T-cell (primary cell): ENCODE results near the gene PROSER2. TPM values are rescaled to one million over a fixed set of nuclear protein-coding genes. Genes with fewer than 3 reads are reported as not detected.

Source experiments
- ATAC-seq, 4 experiments: fragments of 200-7000 bp in 3 of 4; fragments of 150-1000 bp in 1 of 4; cut with Tn5 transposase; replicated peaks in 1 of 4; 1 replicate in 3 of 4; 2 replicates in 1 of 4; pipeline ENCODE4 v1.10.0; 2021; ENCODE audit warnings: moderate library complexity in 3 of 4, mild to moderate bottlenecking in 2 of 4, moderate number of reproducible peaks in 1 of 4
- CTCF ChIA-PET, 2 donors: fragments of 300-600 bp; sonication (Branson Sonifier 250); formaldehyde crosslinking; loops; one replicate each; lab custom pipeline; 2022; ENCODE audit warnings: antibody characterized with exemption in 2 of 2; lab: Charles Lee
- POLR2A ChIA-PET, 2 donors: fragments of 300-600 bp; sonication (Branson Sonifier 250); formaldehyde crosslinking; loops; one replicate each; lab custom pipeline; 2022; ENCODE audit warnings: antibody characterized with exemption in 2 of 2; lab: Charles Lee
- DNase-seq, 35 experiments: peaks; one replicate each; pipeline versions ENCODE4 v3.0.0 to v3.0.0-alpha.2; 2013 to 2023
- H3K27ac ChIP-seq: one replicate; pipeline ENCODE4 v1.5.1; 2013; ENCODE audit warnings: low read length
- H3K27me3 ChIP-seq, 2 experiments: replicated peaks in 1 of 2; 1 replicate in 1 of 2; 2 replicates in 1 of 2; pipeline versions ENCODE4 v1.6.1 to v1.7.0; 2013; ENCODE audit warnings: low read length in 1 of 2, mixed read lengths in 1 of 2; ENCODE audit not compliant: control insufficient read depth in 2 of 2, insufficient read depth in 2 of 2; ENCODE audit errors: extremely low read depth in 1 of 2
- H3K36me3 ChIP-seq, 2 donors: 1 replicate in 1 of 2; 2 replicates in 1 of 2; pipeline versions ENCODE4 v1.6.1 to v1.7.0; 2013; ENCODE audit warnings: low read length in 1 of 2; ENCODE audit not compliant: control insufficient read depth in 2 of 2, insufficient read depth in 1 of 2; ENCODE audit errors: extremely low read depth in 1 of 2
- H3K4me1 ChIP-seq, 2 experiments: 1 replicate in 1 of 2; 2 replicates in 1 of 2; pipeline versions ENCODE4 v1.6.1 to v1.7.0; 2013; ENCODE audit warnings: low read length in 2 of 2, mixed read lengths in 1 of 2; ENCODE audit not compliant: insufficient read depth in 2 of 2, control insufficient read depth in 1 of 2; ENCODE audit errors: extremely low read depth in 1 of 2
- H3K4me3 ChIP-seq, 2 donors: 1 replicate in 1 of 2; 2 replicates in 1 of 2; pipeline versions ENCODE4 v1.5.1 to v1.7.0; 2013; ENCODE audit warnings: mild to moderate bottlenecking in 2 of 2, low read length in 1 of 2, moderate library complexity in 1 of 2; ENCODE audit not compliant: control insufficient read depth in 1 of 2; ENCODE audit errors: extremely low read depth in 1 of 2
- H3K9me3 ChIP-seq: 2 replicates; pipeline ENCODE4 v1.7.0; 2013
- H3K27ac Mint-ChIP-seq, 2 donors: one replicate each; pipeline ENCODE4 v1.8.0; 2020 to 2021; ENCODE audit warnings: mild to moderate bottlenecking in 2 of 2, mixed read lengths in 2 of 2
- H3K27me3 Mint-ChIP-seq, 2 donors: one replicate each; pipeline ENCODE4 v1.8.0; 2021 to 2022; ENCODE audit warnings: mixed read lengths in 2 of 2
- H3K36me3 Mint-ChIP-seq: one replicate; pipeline ENCODE4 v1.8.0; 2021; ENCODE audit warnings: mixed read lengths
- H3K4me1 Mint-ChIP-seq, 3 donors: one replicate each; pipeline ENCODE4 v1.8.0; 2020 to 2022; ENCODE audit warnings: mixed read lengths in 3 of 3, mild to moderate bottlenecking in 1 of 3
- H3K4me3 Mint-ChIP-seq, 3 donors: one replicate each; pipeline ENCODE4 v1.8.0; 2020 to 2022; ENCODE audit warnings: mild to moderate bottlenecking in 3 of 3, mixed read lengths in 3 of 3, moderate library complexity in 3 of 3
- H3K9me3 Mint-ChIP-seq, 3 donors: one replicate each; pipeline ENCODE4 v1.8.0; 2020 to 2022; ENCODE audit warnings: mixed read lengths in 3 of 3
- WGBS: methylation state at CpG from one replicate; pipeline ENCODE4 v1.1.5; 2013; ENCODE audit warnings: missing lambda C conversion rate; ENCODE audit not compliant: insufficient coverage; 5-methylcytosine and 5-hydroxymethylcytosine counted together
- total RNA-seq, 35 experiments: library from RNA in 6 of 35; stranded (reverse) in 6 of 35; fragments of 120-200 nt in 1 of 35; gene quantifications; one replicate each; pipeline versions ENCODE4 v1.2.1 to v1.2.4 and lab custom pipeline; 2013 to 2026

The PROSER2 gene
- total RNA-seq, 5 donors from 2014 or later (not counting 1 experiment from before 2014, with no cell fraction given): 1.7 to 4.8 (median 4.0) TPM

DNA sequence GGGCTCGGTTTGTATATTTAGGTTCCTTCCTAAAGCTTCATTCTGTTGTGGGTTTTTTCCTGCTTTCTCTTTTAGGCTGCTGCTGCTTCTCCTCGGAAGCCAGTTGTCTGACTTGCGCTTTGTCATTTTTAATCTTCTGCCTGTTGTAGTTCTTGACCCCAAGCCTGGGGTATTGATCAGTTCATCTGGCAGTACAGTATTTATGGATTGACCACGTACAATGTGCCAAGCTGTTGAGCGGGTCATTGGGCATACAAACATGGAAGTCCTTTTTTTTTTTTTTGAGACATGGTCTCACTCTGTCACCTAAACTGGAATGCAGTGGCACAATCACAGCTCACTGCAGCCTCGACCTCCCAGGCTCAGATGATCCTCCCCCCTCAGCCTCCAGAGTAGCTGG lies 4.3 kb downstream of the PROSER2 start:
- ChIA-PET CTCF (no interaction called here), POLR2A (no interaction called here)
- Mint-ChIP-seq H3K4me3 (no peak overlapping the region), H3K4me1 (peaks cover 6 to 11% (median 9%) of the 10 kb centered on the region in 3 donors), H3K27ac (no peak overlapping the region), H3K9me3 (no peaks in the 10 kb centered on the region), H3K27me3 (peaks cover 35 to 39% of the 10 kb centered on the region in 2 donors), H3K36me3 (no peaks in the 10 kb centered on the region)
- Histone ChIP-seq H3K27me3 (peaks cover 0 to 19% of the 10 kb centered on the region in 2 experiments), H3K27ac (no peak overlapping the region), H3K4me1 (peaks cover 5 to 7% of the 10 kb centered on the region in 2 experiments), H3K36me3 (no peaks in the 10 kb centered on the region), H3K4me3 (no peak overlapping the region), H3K9me3 (no peaks in the 10 kb centered on the region)
- DNase-seq: no peak
- 100% methylated on average over 2 of the region's 6 CpGs for WGBS
- no peak for ATAC-seq

DNA sequence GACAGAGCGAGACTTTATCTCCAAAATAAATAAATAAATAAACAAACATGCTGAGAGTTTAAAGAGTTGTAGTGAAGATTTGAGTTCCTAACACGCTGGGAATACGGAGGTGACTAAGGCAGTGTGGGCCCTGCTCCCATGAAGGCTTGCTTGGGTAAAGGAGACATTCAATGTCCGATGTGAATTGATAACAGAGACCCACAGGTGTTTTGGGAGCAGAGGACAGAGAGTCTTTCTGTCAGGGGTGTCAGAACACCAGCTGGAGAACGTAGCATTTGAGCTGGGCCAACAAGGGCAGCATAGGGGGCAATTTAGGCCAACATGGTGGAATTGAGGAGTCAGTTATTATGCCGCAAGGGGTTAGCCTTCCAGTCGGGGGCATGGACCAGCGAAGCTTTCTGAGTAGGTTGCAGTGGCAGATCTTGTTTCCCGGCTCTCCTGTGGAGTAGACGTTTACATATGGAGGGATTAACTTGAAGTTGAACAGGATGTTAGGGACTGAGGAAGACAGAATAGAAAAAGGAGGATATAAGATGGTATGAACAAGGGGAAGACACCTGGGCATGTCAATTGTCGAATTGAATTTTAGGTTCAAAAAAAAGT lies 5.6 kb downstream of the PROSER2 start:
- DNase-seq: no peak
- no peaks in the 10 kb centered on the region for H3K36me3 Mint-ChIP-seq
- no peaks in the 10 kb centered on the region for H3K36me3 ChIP-seq
- CTCF ChIA-PET: interaction anchor here (0.5 to 1.0 kb wide), 4 partner anchors 8 to 448 kb away, joined by 3 to 6 read pairs (median 4); no protein-coding TSS in a partner anchor
- H3K27ac Mint-ChIP-seq: no peak overlapping the region
- H3K4me1 Mint-ChIP-seq: peaks cover 6 to 11% (median 9%) of the 10 kb centered on the region in 3 donors
- 88% methylated on average over 8 of the region's 11 CpGs for WGBS
- peaks cover 0 to 20% of the 10 kb centered on the region in 2 experiments for H3K27me3 ChIP-seq
- H3K9me3 ChIP-seq: no peaks in the 10 kb centered on the region
- H3K4me3 ChIP-seq: no peak overlapping the region
- no peaks in the 10 kb centered on the region for H3K9me3 Mint-ChIP-seq
- H3K4me3 Mint-ChIP-seq: no peak overlapping the region
- no peak overlapping the region for H3K27ac ChIP-seq
- no peak for ATAC-seq
- POLR2A ChIA-PET: no interaction called here
- peaks cover 35 to 41% of the 10 kb centered on the region in 2 donors for H3K27me3 Mint-ChIP-seq
- peaks cover 1 to 4% of the 10 kb centered on the region in 2 experiments for H3K4me1 ChIP-seq

DNA sequence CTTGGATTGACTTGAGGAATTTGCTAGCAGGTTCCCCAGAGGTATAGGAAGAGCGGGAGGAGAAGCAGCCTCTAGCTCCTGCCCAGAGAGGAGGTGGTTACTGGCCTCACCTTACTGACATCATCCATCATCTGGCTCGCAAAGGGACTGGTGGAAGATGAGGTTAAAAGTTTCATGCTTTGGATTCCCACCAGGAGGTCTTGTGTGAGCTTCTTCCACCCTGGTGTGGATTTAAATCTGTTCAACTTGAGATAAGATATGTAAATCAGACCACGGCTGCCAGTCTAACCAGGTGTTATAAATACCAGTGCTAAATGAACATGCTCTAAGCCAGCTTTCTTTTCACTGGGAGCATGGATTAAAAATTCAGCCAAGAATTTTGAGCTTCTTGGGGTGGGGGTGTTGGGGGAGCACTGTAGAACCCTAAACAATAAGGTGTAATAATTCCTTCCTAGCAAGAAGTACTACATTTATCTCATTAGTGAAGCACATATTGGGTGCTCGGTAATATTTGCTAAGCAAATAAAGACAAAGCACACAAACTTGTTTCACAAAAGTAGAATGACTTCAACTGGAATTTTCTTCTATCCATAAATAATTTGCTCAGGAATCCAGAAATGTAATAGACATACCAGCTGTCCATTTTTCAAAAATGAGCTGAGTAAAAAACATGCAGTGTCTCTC lies 7.8 kb downstream of the PROSER2 start:
- no peak overlapping the region for H3K4me3 Mint-ChIP-seq
- H3K9me3 ChIP-seq: no peaks in the 10 kb centered on the region
- CTCF ChIA-PET: interaction anchor here in 1 of 2 donors (2.3 kb wide), 1 partner anchor 11 kb away, joined by 6 read pairs; no protein-coding TSS in a partner anchor

DNA sequence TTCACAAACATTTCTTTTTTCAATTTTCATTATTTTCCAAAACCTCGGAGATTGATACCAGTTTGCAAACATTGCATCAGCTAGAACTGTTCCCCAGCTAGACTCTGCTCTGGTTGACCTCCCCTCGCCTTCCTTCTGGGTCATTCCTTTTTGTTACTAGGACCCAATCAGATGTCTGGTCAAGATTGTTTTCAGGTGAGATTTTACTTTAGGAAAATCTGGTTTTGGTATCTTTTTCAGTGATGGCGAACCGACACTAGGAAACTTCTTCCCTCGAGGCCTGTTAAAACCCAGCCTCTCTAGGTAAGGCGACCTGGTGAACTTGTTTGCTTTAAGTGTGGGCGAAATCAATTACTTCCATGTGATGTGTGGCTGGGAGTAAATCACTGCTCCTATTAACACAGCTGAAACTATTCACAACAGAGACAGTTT lies 8.4 kb downstream of the PROSER2 start:
- H3K36me3 ChIP-seq: no peaks in the 10 kb centered on the region
- H3K27me3 Mint-ChIP-seq: peaks cover 18% of the 10 kb centered on the region in 2 donors
- 100% methylated on average over 3 of the region's 7 CpGs for WGBS
- POLR2A ChIA-PET: no interaction called here
- H3K4me3 Mint-ChIP-seq: no peak overlapping the region
- DNase-seq (no peak), ATAC-seq (no peak)
- no peak overlapping the region for H3K27ac ChIP-seq
- H3K4me1 ChIP-seq: no peaks in the 10 kb centered on the region
- peaks cover 0 to 10% of the 10 kb centered on the region in 2 experiments for H3K27me3 ChIP-seq
- no peak overlapping the region for H3K4me3 ChIP-seq
- no peaks in the 10 kb centered on the region for H3K36me3 Mint-ChIP-seq
- no peaks in the 10 kb centered on the region for H3K4me1 Mint-ChIP-seq
- H3K27ac Mint-ChIP-seq: no peak overlapping the region
- H3K9me3 ChIP-seq: no peaks in the 10 kb centered on the region
- CTCF ChIA-PET: interaction anchor here in 1 of 2 donors (2.3 kb wide), 1 partner anchor 12 kb away, joined by 6 read pairs; no protein-coding TSS in a partner anchor
- no peaks in the 10 kb centered on the region for H3K9me3 Mint-ChIP-seq

More for the DNA sequence above, 7.8 kb downstream of the PROSER2 start:
- DNase-seq (no peak), ATAC-seq (no peak)
- H3K36me3 ChIP-seq: no peaks in the 10 kb centered on the region
- H3K27me3 ChIP-seq: peaks cover 0 to 10% of the 10 kb centered on the region in 2 experiments
- POLR2A ChIA-PET: interaction anchor here in 1 of 2 donors (0.6 kb wide), 1 partner anchor 81 kb away, joined by 3 read pairs; no protein-coding TSS in a partner anchor
- no peak overlapping the region for H3K4me3 ChIP-seq
- Mint-ChIP-seq H3K27ac (no peak overlapping the region), H3K36me3 (no peaks in the 10 kb centered on the region), H3K27me3 (peaks cover 20 to 22% of the 10 kb centered on the region in 2 donors), H3K9me3 (no peaks in the 10 kb centered on the region), H3K4me1 (no peaks in the 10 kb centered on the region)
- no CpG with 5 or more reads among the region's 4 CpGs for WGBS
- no peak overlapping the region for H3K27ac ChIP-seq
- no peaks in the 10 kb centered on the region for H3K4me1 ChIP-seq

DNA sequence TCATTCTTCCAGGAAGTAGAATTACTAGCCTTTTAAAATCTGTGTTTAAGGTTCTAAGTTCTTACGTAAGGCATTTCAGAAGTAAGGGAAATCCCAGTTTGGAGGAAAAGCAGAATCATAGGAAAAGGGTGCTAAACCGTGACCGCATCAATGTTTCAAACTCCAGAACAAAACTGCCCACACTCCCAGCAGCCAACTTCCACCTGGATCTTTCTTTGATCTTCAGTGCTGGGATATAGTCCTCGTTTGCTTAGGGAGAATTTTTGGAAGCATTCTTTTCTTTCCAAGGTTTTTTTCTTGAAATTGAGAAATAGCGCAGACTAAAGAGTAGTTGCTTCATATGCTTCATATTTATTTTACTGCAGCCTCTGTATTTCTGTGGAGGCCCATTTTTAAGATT lies 8.9 kb downstream of the PROSER2 start:
- H3K9me3 Mint-ChIP-seq: no peaks in the 10 kb centered on the region
- H3K4me1 Mint-ChIP-seq: peaks cover 0 to 4% (median 2%) of the 10 kb centered on the region in 3 donors
- H3K27me3 Mint-ChIP-seq: peaks cover 17% of the 10 kb centered on the region in 2 donors
- Histone ChIP-seq H3K4me3 (no peak overlapping the region), H3K4me1 (no peaks in the 10 kb centered on the region), H3K27ac (no peak overlapping the region), H3K9me3 (no peaks in the 10 kb centered on the region), H3K27me3 (peaks cover 0 to 10% of the 10 kb centered on the region in 2 experiments), H3K36me3 (no peaks in the 10 kb centered on the region)
- H3K27ac Mint-ChIP-seq: no peak overlapping the region
- DNase-seq (no peak), ATAC-seq (no peak)
- no peaks in the 10 kb centered on the region for H3K36me3 Mint-ChIP-seq
- POLR2A ChIA-PET: interaction anchor here in 1 of 2 donors (0.6 kb wide), 1 partner anchor 474 kb away, joined by 3 read pairs; no protein-coding TSS in a partner anchor
- H3K4me3 Mint-ChIP-seq: no peak overlapping the region
- CTCF ChIA-PET: interaction anchor here in 1 of 2 donors (2.3 kb wide), 1 partner anchor 12 kb away, joined by 6 read pairs; no protein-coding TSS in a partner anchor
- WGBS: no CpG with 5 or more reads among the region's 5 CpGs

DNA sequence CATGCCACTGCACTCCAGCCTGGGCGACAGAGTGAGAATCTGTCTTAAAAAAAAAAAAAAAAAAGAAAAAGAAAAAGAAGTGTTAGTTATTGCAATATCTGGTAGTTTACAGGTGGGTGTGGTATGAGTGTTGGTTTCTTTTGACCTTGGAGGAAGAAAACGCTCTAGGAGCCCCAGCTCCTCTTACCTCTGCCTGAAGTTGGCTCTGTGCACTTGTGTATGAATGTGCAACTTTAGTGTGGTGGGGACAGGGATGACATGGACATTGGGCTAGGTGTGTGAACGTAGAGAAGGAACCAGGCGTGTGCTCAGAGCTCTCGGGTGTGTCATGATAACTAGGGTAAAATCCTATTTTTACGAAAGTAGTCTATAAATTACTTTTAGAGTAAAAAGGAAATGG lies 11.9 kb downstream of the PROSER2 start:
- Histone ChIP-seq H3K4me3 (no peak overlapping the region), H3K9me3 (no peaks in the 10 kb centered on the region), H3K36me3 (no peaks in the 10 kb centered on the region), H3K27ac (no peak overlapping the region), H3K27me3 (peaks cover 0 to 8% of the 10 kb centered on the region in 2 experiments), H3K4me1 (peaks cover 0 to 4% of the 10 kb centered on the region in 2 experiments)
- Mint-ChIP-seq H3K27ac (no peak overlapping the region), H3K36me3 (no peaks in the 10 kb centered on the region), H3K4me3 (no peak overlapping the region), H3K27me3 (peaks cover 2 to 9% of the 10 kb centered on the region in 2 donors), H3K9me3 (no peaks in the 10 kb centered on the region), H3K4me1 (peaks cover 3 to 18% (median 9%) of the 10 kb centered on the region in 3 donors)
- ChIA-PET POLR2A (no interaction called here), CTCF (no interaction called here)
- 52% methylated on average over 2 of the region's 6 CpGs for WGBS
- no peak for DNase-seq
- no peak for ATAC-seq
